ENCODE measurements around the gene NFYA. TPM values are rescaled to one million over a fixed set of nuclear protein-coding genes. Genes with fewer than 3 reads are reported as not detected.

The NFYA gene
- total RNA-seq, 2 experiments from 2014 or later, result 24.5 to 25.4 TPM

- no peaks in the 10 kb centered on the region for H3K9me3 Mint-ChIP-seq
- no peaks in the 10 kb centered on the region for H3K27me3 Mint-ChIP-seq
- no peak overlapping the region for H3K27ac Mint-ChIP-seq
- peaks cover 5% of the 10 kb centered on the region for H3K4me1 Mint-ChIP-seq
- DNase-seq, result no peak
- H3K36me3 Mint-ChIP-seq, result no peaks in the 10 kb centered on the region
- no peak overlapping the region for H3K4me3 Mint-ChIP-seq
These were observed 32.5 kb upstream of the NFYA start for GRCh38 chr6:41040101-41040939.

- Mint-ChIP-seq H3K4me3 (no peak overlapping the region), H3K27me3 (no peaks in the 10 kb centered on the region), H3K4me1 (peaks cover 5% of the 10 kb centered on the region), H3K27ac (no peak overlapping the region), H3K9me3 (no peaks in the 10 kb centered on the region), H3K36me3 (no peaks in the 10 kb centered on the region)
- no peak for DNase-seq
These were observed 31.7 kb upstream of the NFYA start for GRCh38 chr6:41040940-41041536.

GRCh38 chr6:41042226-41043055, 30.3 kb upstream of the NFYA start, which contains the start of gene TSPO2:
TSPO2 (plus strand) TSS chr6:41042467; CDS start chr6:41042986, 519 bp downstream.
- peaks cover 5% of the 10 kb centered on the region for H3K4me1 Mint-ChIP-seq
- H3K27ac Mint-ChIP-seq, result no peak within 1 kb of the TSS
- H3K9me3 Mint-ChIP-seq, result no peaks in the 10 kb centered on the region
- no peaks in the 10 kb centered on the region for H3K36me3 Mint-ChIP-seq
- no peaks in the 10 kb centered on the region for H3K27me3 Mint-ChIP-seq
- no peak within 1 kb of the TSS for H3K4me3 Mint-ChIP-seq
- DNase-seq, result no peak

GRCh38 chr6:41043151-41043550, 29.6 kb upstream of the NFYA start:
- Mint-ChIP-seq H3K36me3 (no peaks in the 10 kb centered on the region), H3K4me3 (no peak overlapping the region)

GRCh38 chr6:41045664-41046063, 27.1 kb upstream of the NFYA start:
- Mint-ChIP-seq H3K9me3 (no peaks in the 10 kb centered on the region), H3K27ac (no peak overlapping the region), H3K4me3 (no peak overlapping the region), H3K36me3 (peaks cover 2% of the 10 kb centered on the region), H3K27me3 (no peaks in the 10 kb centered on the region), H3K4me1 (peaks cover 4% of the 10 kb centered on the region)
- DNase-seq, result no peak

More at GRCh38 chr6:41043151-41043550, 29.6 kb upstream of the NFYA start:
- DNase-seq, result no peak
- H3K27me3 Mint-ChIP-seq, result no peaks in the 10 kb centered on the region
- peaks cover 5% of the 10 kb centered on the region for H3K4me1 Mint-ChIP-seq
- no peak overlapping the region for H3K27ac Mint-ChIP-seq
- H3K9me3 Mint-ChIP-seq, result no peaks in the 10 kb centered on the region

- no peak overlapping the region for H3K4me3 Mint-ChIP-seq
- no peak overlapping the region for H3K27ac Mint-ChIP-seq
- peaks cover 4% of the 10 kb centered on the region for H3K36me3 Mint-ChIP-seq
- H3K9me3 Mint-ChIP-seq, result no peaks in the 10 kb centered on the region
- DNase-seq, result no peak
- no peaks in the 10 kb centered on the region for H3K27me3 Mint-ChIP-seq
- no peaks in the 10 kb centered on the region for H3K4me1 Mint-ChIP-seq
These were observed 26.7 kb upstream of the NFYA start for GRCh38 chr6:41046084-41046483.

- Mint-ChIP-seq H3K27ac (no peak overlapping the region), H3K36me3 (peaks cover 12% of the 10 kb centered on the region), H3K4me1 (peaks cover 6% of the 10 kb centered on the region), H3K4me3 (no peak overlapping the region), H3K27me3 (no peaks in the 10 kb centered on the region), H3K9me3 (no peaks in the 10 kb centered on the region)
- no peak for DNase-seq
These were observed 25.5 kb upstream of the NFYA start for GRCh38 chr6:41047306-41047705.

- Mint-ChIP-seq H3K4me1 (peaks cover 12% of the 10 kb centered on the region), H3K27me3 (no peaks in the 10 kb centered on the region)
These were observed 24.7 kb upstream of the NFYA start for GRCh38 chr6:41047745-41048732.

GRCh38 chr6:41049521-41049920, 23.3 kb upstream of the NFYA start:
- peaks cover 12% of the 10 kb centered on the region for H3K36me3 Mint-ChIP-seq
- no peak for DNase-seq
- H3K27ac Mint-ChIP-seq, result no peak overlapping the region
- no peaks in the 10 kb centered on the region for H3K27me3 Mint-ChIP-seq
- H3K4me1 Mint-ChIP-seq, result peaks cover 12% of the 10 kb centered on the region
- no peaks in the 10 kb centered on the region for H3K9me3 Mint-ChIP-seq
- no peak overlapping the region for H3K4me3 Mint-ChIP-seq

More at GRCh38 chr6:41047745-41048732, 24.7 kb upstream of the NFYA start:
- Mint-ChIP-seq H3K4me3 (no peak overlapping the region), H3K27ac (no peak overlapping the region), H3K9me3 (no peaks in the 10 kb centered on the region), H3K36me3 (peaks cover 12% of the 10 kb centered on the region)
- no peak for DNase-seq

GRCh38 chr6:41049955-41050354, 22.8 kb upstream of the NFYA start:
- DNase-seq, result no peak
- Mint-ChIP-seq H3K4me3 (no peak overlapping the region), H3K27ac (no peak overlapping the region), H3K4me1 (peaks cover 12% of the 10 kb centered on the region), H3K9me3 (no peaks in the 10 kb centered on the region), H3K27me3 (no peaks in the 10 kb centered on the region), H3K36me3 (peaks cover 14% of the 10 kb centered on the region)

- peaks cover 15% of the 10 kb centered on the region for H3K36me3 Mint-ChIP-seq
- H3K4me3 Mint-ChIP-seq, result no peak overlapping the region
- H3K27ac Mint-ChIP-seq, result no peak overlapping the region
- H3K27me3 Mint-ChIP-seq, result no peaks in the 10 kb centered on the region
- no peak for DNase-seq
- H3K4me1 Mint-ChIP-seq, result peaks cover 12% of the 10 kb centered on the region
- H3K9me3 Mint-ChIP-seq, result no peaks in the 10 kb centered on the region
These were observed 22.2 kb upstream of the NFYA start for GRCh38 chr6:41050536-41050935.

GRCh38 chr6:41051873-41052272, 20.9 kb upstream of the NFYA start:
- peak overlapping the region; percentile 68 for H3K27ac Mint-ChIP-seq

GRCh38 chr6:41053041-41053440, 19.7 kb upstream of the NFYA start, which contains the start of gene APOBEC2:
APOBEC2 (plus strand) TSS chr6:41053202; CDS start chr6:41053348, 146 bp downstream.
- no peak for DNase-seq

More at GRCh38 chr6:41051873-41052272, 20.9 kb upstream of the NFYA start:
- no peak overlapping the region for H3K4me3 Mint-ChIP-seq
- H3K27me3 Mint-ChIP-seq, result no peaks in the 10 kb centered on the region
- no peaks in the 10 kb centered on the region for H3K9me3 Mint-ChIP-seq
- no peak for DNase-seq
- H3K36me3 Mint-ChIP-seq, result peaks cover 15% of the 10 kb centered on the region
- H3K4me1 Mint-ChIP-seq, result peaks cover 12% of the 10 kb centered on the region

GRCh38 chr6:41054511-41054910, 18.3 kb upstream of the NFYA start:
- peaks cover 17% of the 10 kb centered on the region for H3K36me3 Mint-ChIP-seq
- no peak for DNase-seq
- no peaks in the 10 kb centered on the region for H3K27me3 Mint-ChIP-seq
- peaks cover 15% of the 10 kb centered on the region for H3K4me1 Mint-ChIP-seq
- H3K27ac Mint-ChIP-seq, result no peak overlapping the region
- H3K9me3 Mint-ChIP-seq, result no peaks in the 10 kb centered on the region
- H3K4me3 Mint-ChIP-seq, result no peak overlapping the region

More at GRCh38 chr6:41053041-41053440, 19.7 kb upstream of the NFYA start, which contains the start of gene APOBEC2:
- Mint-ChIP-seq H3K4me3 (no peak within 1 kb of the TSS), H3K27ac (peak within 1 kb of the TSS; percentile 68), H3K4me1 (peaks cover 12% of the 10 kb centered on the region), H3K36me3 (peaks cover 17% of the 10 kb centered on the region), H3K9me3 (no peaks in the 10 kb centered on the region), H3K27me3 (no peaks in the 10 kb centered on the region)
